NK-92 treated with Interleukin-12 subunit alpha and Interleukin-12 subunit beta, amount 100 ng/mL, for 24 hours (cell line): Measurements from ENCODE around the gene BCL2L12.
"Not testable (repeated sequence)": the region's sequence is repeated elsewhere in the genome, so short reads cannot be mapped to it uniquely, and the experiment has no call there.

ENCODE experiments used
- DNase-seq: peaks from one replicate; lab custom pipeline; 2025; lab: John Stamatoyannopoulos, UW

The BCL2L12 gene

GRCh38 chr19:49665351-49666119, at the start of gene BCL2L12, which contains the start of gene IRF3:
Gene BCL2L12, plus strand, starts transcription at chr19:49665933. Its CDS starts 760 bp downstream, at chr19:49666693.
Gene IRF3, minus strand, starts transcription at chr19:49665857. Its CDS starts 1,019 bp downstream, at chr19:49664838.
- DNase-seq = peak; percentile 95

GRCh38 chr19:49616532-49616931, 49.2 kb upstream of the BCL2L12 start:
- no peak for DNase-seq

- no peak for DNase-seq
These were observed 48.8 kb upstream of the BCL2L12 start for GRCh38 chr19:49616945-49617344.

GRCh38 chr19:49617860-49618259, 47.9 kb upstream of the BCL2L12 start:
- DNase-seq = not testable (repeated sequence)

GRCh38 chr19:49624967-49625910, 40.5 kb upstream of the BCL2L12 start:
- no peak for DNase-seq

GRCh38 chr19:49626226-49626625, 39.5 kb upstream of the BCL2L12 start:
- no peak for DNase-seq

- no peak for DNase-seq
These were observed 36.1 kb upstream of the BCL2L12 start for GRCh38 chr19:49629659-49630058.

- DNase-seq = no peak
These were observed 34.6 kb upstream of the BCL2L12 start for GRCh38 chr19:49631014-49631588.

GRCh38 chr19:49631610-49632192, 34.0 kb upstream of the BCL2L12 start:
- no peak for DNase-seq

- no peak for DNase-seq
These were observed 33.2 kb upstream of the BCL2L12 start for GRCh38 chr19:49632576-49632975.

- DNase-seq = not testable (repeated sequence)
These were observed 32.5 kb upstream of the BCL2L12 start for GRCh38 chr19:49633273-49633672.

- DNase-seq = no peak
These were observed 30.1 kb upstream of the BCL2L12 start for GRCh38 chr19:49635530-49636232.

GRCh38 chr19:49636233-49636932, 29.4 kb upstream of the BCL2L12 start:
- no peak for DNase-seq

- DNase-seq = no peak
These were observed 27.7 kb upstream of the BCL2L12 start for GRCh38 chr19:49637821-49638738.

- DNase-seq = no peak
These were observed 26.2 kb upstream of the BCL2L12 start for GRCh38 chr19:49639401-49640112.

- peak; percentile 100 for DNase-seq
These were observed 25.4 kb upstream of the BCL2L12 start, which contains the start of gene RRAS for GRCh38 chr19:49640113-49640898. Gene RRAS, minus strand, starts transcription at chr19:49640143. Its CDS starts 45 bp downstream, at chr19:49640098.

GRCh38 chr19:49641688-49642491, 23.8 kb upstream of the BCL2L12 start, which contains the start of gene SCAF1:
Gene SCAF1, plus strand, starts transcription at chr19:49642209. Its CDS starts 2,818 bp downstream, at chr19:49645027.
- DNase-seq = peak; percentile 99
